PFSK-1 (cell line): ENCODE measurements around the gene IGSF9B.

ENCODE experiments used
- TAF1 ChIP-seq: IDR thresholded peaks from 2 replicates; pipeline ENCODE4 v1.6.1; 2012; ENCODE audit warnings: low read length, control low read depth, borderline replicate concordance; ENCODE audit not compliant: insufficient read depth
- TF ChIP-seq, protein P1 (sequence below), 2 experiments: IDR thresholded peaks; 2 replicates each; pipeline versions ENCODE4 v1.6.1 to v1.8.0; 2011 to 2012; ENCODE audit warnings: low read depth in 2 of 2, low read length in 2 of 2, control low read depth in 1 of 2, inconsistent platforms in 1 of 2, mild to moderate bottlenecking in 1 of 2, moderate library complexity in 1 of 2; ENCODE audit not compliant: insufficient read depth in 1 of 2

DNA sequence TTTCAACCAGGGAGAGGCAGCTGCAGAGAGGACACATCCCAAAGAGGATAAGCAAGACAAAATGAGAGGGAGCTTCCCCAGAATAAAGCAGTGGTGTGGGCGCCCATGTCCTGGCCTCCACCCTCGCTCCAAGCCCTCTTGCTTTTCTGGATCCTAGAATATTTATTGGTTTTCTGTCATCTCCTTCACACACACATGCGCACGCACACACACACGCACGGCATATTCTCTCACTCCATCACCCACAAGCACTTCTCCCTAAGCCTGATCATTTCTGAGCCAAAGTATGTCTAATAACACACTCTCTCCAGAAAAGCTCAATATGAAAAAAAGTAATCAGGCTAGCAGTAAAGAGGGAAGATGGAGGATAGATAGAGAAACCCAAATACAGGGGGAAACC is 7.6 kb downstream of the IGSF9B start:
- TF ChIP-seq, protein P1, sequence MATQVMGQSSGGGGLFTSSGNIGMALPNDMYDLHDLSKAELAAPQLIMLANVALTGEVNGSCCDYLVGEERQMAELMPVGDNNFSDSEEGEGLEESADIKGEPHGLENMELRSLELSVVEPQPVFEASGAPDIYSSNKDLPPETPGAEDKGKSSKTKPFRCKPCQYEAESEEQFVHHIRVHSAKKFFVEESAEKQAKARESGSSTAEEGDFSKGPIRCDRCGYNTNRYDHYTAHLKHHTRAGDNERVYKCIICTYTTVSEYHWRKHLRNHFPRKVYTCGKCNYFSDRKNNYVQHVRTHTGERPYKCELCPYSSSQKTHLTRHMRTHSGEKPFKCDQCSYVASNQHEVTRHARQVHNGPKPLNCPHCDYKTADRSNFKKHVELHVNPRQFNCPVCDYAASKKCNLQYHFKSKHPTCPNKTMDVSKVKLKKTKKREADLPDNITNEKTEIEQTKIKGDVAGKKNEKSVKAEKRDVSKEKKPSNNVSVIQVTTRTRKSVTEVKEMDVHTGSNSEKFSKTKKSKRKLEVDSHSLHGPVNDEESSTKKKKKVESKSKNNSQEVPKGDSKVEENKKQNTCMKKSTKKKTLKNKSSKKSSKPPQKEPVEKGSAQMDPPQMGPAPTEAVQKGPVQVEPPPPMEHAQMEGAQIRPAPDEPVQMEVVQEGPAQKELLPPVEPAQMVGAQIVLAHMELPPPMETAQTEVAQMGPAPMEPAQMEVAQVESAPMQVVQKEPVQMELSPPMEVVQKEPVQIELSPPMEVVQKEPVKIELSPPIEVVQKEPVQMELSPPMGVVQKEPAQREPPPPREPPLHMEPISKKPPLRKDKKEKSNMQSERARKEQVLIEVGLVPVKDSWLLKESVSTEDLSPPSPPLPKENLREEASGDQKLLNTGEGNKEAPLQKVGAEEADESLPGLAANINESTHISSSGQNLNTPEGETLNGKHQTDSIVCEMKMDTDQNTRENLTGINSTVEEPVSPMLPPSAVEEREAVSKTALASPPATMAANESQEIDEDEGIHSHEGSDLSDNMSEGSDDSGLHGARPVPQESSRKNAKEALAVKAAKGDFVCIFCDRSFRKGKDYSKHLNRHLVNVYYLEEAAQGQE (IDR thresholded peaks at IDR 0.05; ENCODE audit: insufficient read depth in 1 of 2, low read depth in 2 of 2, low read length in 2 of 2), result no peak
- TF ChIP-seq TAF1, result no peak
